ENCODE data around the gene LARP4B. TPM values are rescaled to one million over a fixed set of nuclear protein-coding genes. Genes with fewer than 3 reads are reported as not detected.

The LARP4B gene
- total RNA-seq, 1 experiment from 2014 or later: 13.6 TPM

DNA sequence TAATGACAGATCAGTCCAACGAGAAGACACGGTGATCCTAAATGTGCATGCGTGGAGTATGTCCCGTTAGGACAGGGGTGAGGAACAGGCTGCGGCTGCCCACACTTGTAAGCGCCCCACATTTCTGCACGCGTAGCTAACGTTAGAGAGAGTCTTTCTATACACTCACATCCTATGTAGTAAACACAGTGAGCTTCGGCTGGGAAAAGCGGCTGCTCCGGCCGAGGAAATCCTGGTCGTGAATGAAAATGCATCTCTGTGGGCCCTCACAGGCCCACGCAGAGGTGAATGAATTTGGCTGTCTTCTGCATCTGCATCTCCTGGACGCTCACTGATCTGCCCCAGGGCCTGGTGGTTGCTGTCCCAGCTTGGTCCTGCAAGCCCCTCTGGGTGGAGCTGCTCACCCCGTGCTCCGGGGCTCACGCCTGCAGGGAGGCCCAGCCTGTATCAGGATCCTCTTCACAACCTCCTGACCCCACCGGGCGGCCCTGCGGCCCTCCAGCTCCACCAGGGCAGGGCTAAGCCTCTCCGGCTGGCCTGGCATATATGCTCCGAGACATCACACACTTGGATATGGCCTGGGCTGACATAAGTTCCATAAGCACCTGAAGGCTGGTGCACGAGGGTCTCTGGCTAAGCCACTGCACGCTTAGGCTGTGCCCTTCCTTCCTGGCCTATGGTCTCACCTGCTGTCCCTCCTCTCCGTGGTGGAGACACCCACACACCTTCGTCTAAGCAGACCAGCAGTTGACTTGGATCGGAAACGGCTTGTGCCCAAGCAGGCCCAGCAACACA lies 124.1 kb downstream of the LARP4B start:
- no peak for DNase-seq (ENCODE audit: low spot score)

DNA sequence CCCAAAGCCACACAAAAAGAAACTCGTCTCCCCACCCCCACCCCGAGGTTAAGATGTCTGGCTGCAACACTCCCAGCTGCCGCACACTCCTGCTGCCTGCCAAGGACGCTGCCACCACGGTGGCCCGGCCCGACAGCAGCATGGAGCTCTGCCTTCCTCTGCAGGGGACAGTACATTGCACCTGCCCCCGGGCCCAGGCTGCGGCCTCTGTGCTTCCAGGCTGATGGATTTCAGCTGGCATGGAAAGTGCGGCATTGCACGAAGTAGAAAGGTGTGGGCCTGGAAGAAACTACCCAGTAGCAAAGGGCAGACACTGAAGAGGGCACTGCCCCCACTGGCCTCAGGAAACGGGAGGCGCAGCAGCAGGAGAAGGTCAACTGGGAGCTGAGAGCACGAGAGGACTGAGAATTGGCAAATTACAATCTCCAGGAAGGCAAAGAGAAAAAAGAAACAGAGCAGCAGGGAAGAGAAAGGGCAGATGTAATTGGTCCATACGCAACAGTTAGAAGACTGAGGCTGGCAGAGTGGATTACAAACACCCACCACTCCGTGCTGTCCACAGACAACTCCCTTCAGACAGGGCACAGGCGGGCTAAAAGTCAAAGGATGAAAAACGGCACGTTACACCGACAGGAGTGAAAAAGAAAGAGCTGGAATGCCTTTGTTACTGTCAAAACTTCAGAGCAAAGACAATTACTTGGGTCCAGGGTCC lies 124.9 kb downstream of the LARP4B start:
- no peak for DNase-seq (ENCODE audit: low spot score)

DNA sequence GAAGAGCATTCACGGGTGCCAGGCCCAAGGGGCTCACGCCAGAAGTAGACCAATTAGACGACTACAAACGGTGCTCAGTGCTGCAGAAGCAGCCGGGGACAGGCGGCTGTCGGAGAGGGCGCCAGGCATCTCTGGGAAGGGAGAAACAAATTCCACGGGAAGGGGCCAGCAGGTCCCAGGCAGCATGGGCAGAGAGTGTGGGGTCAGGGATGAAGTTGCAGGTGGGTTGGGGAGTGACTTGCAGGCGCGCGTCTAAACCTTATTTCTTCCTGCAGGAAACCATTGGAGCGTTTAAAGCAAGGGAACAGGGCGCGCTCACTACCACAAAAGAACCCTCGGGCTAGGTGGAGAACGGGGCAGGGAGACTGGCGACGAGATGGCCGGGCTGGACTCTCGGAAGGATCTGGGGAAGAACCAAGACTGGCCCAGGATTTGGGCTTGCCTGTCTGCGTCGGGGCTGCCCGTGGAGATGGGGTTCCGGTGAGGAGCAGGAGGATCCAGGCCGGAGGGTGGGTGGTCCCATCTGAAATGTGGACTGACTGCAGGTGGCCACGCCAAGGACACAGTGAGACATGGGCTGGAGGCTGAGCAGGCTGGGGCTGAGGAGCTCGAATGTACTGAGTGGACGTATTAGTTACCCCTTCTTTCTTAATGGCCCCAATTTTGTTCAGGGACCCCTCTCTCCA lies 125.7 kb downstream of the LARP4B start:
- no peak for DNase-seq (ENCODE audit: low spot score)

DNA sequence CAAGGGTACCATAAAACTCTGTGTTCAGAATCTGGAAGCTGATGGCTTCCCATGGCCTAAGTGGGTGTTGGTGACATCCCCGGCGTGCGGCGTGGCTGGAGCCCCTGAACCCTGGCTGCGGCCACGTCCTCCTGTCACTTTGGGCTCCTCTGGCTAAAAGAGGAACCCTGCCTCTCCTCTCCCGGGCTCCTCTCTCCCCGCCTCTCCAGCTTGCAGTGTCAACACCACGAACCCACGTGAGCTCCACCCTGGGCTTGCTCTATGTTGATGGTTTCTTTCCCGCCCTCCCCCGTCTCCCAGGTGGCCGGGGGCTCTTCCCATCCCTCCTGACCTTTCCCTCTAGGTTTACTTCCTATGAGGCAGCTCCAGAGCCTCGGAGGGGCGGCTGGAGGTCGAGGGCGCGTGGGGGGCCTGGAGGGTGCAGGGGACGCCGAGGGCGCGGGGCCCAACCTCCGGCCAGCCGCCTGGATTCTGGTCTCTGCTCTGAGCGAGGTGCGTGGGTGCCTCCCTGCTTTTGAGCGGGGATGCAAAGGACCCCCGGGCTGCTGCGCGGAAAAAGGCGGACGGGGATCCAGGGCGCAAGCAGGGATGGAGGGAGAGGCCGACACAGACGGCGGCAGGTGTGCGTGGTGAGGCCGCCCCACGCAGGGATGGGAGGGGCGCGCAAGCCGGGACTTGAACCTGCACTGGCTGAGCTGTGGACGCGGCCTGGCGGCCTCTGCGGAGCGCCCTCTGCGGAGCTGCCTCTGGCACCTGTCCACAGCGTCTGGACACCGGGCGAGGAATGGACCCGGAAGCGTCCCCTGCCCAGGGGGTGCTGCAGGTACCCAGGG lies 126.5 kb downstream of the LARP4B start:
- DNase-seq (ENCODE audit: low spot score): no peak

DNA sequence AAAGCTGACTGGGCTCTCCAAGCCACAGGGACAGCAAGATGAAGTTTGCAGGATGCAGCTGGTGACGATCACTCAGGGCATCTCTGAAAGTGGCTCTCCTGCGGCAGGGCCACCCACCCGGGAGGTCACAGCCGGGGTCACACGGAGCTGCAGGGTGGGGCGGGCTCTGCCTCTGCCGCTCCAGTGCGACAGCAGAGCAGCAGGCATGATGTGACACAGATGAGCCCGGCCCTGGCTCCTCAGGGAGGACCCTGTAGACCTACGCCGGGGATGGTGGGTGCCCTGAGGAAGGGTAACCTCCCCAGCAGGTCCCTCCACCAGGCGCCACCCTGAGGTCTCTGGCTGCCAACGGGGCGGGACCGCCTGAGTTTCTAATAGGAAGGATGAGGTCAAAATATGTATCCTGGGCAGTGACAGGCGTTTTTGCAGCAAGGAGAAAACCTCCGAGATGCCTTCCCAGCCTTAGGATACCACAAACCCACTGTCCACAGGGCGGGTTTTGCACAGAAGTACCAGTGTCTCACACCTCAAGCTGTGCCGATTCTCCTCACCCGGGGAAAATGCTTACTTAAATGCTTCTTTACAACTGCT lies 127.2 kb downstream of the LARP4B start:
- DNase-seq (ENCODE audit: low spot score): no peak

DNA sequence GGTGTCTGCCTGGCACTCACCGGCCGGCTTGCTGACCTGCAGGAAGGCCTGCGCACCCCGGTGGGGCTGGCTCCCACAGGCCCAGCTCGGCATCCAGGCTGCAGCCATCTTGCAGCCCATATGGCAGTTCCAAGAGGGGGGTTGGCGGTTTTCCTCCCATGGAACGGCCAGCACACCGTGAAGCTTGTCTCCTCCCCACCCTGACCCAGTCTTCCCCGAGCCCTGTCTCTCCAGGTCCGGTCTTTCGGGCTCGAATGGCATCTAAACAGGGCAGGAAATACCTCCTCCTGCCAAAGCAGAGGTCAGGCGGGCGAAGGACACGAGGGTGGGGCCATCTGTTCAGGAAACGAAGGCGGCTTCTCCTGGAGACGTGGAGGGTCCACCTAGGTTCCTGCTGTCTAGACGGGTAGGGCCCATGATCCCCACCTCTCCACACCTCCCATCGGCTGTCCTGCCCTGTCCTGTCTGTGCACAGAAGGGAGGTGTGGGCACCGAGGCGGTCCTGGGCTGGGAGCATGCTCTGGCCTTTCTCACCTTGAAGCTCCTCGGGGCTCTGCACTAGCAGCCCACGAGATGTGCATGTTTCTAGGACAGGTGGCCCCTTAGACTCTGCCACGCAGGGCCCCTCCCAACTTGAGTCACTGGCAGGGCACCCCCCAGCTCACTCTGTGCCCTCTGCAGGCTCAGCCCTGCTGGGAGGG lies 128.3 kb downstream of the LARP4B start:
- DNase-seq (ENCODE audit: low spot score): no peak

DNA sequence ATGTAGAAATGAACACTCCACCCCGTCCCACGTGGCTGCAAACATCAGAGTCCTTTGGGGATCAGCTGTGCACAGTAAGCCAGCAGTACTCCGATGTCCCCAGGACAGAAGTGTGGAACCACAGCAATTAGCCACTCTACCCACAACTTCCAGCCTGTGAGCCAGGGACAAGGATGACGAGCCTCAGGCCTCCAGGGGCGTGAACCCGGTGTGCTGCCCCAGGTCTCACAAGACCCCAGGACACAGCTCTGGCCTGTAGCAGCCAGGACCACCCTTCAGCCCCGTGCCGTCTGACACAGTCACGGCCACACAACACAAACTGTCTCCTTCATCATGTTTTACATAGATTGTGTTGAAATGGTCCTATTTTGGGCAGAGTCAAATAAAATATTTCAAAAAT lies 129.0 kb downstream of the LARP4B start:
- DNase-seq (ENCODE audit: low spot score): no peak

DNA sequence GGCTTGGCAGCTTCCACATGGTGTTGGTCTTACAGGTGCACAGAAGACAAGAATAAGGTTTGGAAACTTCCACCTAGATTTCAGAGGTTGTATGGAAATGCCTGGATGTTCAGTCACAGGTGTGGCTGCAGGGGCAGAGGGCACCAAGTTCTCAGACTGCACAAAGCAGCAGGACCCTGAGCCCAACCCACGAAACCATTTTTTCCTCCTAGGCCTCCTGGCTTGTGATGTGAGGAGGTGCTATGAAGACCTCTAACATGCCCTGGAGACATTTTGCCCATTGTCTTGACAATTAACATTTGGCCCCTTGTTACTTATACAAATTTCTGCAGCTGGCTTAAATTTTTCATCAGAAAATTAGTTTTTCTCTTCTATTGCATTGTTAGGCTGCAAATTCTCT lies 134.3 kb downstream of the LARP4B start:
- DNase-seq (ENCODE audit: low spot score): no peak

DNA sequence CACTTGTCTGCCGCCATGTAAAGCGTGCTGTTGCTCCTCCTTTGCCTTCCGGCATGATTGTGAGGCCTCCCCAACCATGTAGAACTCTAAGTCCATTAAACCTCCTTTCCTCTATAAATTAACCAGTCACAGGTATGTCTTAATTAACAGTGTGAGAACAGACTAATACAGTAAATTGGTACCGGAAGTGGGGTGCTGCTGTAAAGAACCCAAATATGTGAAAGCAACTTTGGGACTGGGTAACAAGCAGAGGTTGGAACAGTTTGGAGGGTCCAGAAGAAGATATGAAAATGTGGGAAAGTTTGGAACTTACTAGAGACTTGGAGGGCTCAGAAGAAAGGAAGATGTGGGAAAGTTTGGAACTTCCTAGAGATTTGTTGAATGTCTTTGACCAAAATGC lies 135.3 kb downstream of the LARP4B start:
- DNase-seq (ENCODE audit: low spot score): no peak

DNA sequence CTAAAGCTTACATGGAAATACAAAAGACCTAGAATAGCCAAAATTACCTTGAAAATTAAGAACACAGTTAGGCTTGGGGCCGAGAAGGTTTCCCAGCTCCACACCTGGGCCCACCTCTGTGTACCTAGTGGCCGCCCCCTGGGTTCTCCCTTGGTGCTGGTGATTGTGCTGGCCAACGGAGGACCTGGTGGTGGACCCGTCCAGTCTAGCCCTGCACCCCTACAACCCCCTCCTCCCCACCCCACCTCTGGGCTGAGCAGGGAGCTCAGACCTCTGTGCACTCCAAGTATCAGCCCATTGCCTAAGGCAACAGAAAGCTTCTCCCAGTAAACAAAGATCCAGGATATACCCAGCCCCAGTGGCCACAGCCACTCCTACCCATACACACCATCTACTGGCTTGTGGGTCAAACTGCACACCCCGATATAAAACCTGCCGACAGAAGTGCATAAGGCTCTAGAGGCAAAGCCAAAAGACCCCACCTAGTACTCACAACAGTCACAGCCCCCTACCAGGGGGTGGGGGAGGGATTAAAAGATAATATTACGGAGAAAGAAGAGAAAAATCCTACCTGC lies 137.0 kb downstream of the LARP4B start:
- no peak for DNase-seq (ENCODE audit: low spot score)

DNA sequence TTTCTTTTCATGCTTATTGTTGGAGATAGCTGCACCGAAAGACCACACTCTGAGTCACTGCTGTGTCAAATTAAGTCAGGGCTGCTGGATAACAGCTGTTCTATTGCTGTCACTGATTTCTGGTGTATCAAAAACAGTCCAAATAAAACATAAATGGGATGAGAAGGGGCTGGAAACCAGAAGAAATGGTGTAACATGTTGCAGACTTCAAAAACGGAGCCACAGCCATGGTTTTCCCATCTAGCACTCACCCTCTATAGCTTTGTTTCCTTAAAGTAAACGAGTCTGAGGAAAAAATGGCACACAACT lies 138.8 kb downstream of the LARP4B start:
- DNase-seq (ENCODE audit: low spot score): no peak

DNA sequence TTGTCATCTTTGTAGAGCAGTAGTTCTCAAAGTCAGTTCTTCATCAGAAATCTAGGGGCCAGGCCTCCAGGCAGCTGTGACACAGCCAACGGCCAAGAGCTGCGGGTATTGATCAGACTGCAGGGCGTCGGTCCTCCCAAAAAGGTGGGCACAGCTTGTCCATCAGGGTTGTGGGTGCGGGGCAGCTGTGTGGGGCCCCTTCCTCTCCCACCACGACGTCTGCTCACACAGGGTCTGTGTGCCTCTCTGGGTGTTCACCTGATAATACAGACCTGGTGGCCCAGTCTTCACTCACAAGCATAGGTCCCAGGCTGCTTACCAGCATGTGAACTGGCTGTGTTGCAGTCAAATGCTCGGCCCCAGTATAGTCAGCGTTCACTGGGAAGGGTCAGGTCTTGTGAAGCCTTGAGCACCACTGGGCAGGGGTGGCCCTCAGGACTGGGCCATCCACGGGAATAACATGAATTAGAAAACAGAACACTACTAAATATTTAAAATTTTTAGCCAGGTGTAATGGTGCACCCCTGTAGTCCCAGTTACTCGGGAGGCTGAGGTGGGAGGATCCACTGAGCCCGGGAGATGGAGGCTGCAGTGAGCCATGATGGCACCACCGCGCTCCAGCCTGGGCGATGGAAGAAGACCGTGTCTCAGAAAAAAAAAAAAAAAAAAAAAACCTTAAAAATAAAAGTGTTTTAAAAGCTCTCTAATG lies 139.3 kb downstream of the LARP4B start:
- no peak for DNase-seq (ENCODE audit: low spot score)

DNA sequence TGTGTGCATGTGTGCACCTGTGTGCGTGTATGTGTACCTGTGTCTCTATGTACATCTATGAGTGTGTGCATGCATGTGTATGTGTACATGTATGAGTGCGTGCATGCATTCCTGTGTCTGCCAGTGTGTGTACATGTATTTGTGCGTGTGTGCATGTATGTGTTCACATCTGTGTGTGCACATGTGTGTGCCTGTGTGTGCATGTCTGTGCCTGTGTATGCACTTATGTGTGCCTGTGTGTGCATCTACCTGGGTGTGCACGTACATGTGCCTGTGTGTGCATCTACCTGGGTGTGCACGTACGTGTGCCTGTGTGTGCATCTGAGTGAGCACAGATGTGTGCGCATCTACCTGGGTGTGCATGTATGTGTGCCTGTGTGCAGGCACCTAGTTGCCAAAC lies 139.9 kb downstream of the LARP4B start:
- DNase-seq (ENCODE audit: low spot score): no peak

DNA sequence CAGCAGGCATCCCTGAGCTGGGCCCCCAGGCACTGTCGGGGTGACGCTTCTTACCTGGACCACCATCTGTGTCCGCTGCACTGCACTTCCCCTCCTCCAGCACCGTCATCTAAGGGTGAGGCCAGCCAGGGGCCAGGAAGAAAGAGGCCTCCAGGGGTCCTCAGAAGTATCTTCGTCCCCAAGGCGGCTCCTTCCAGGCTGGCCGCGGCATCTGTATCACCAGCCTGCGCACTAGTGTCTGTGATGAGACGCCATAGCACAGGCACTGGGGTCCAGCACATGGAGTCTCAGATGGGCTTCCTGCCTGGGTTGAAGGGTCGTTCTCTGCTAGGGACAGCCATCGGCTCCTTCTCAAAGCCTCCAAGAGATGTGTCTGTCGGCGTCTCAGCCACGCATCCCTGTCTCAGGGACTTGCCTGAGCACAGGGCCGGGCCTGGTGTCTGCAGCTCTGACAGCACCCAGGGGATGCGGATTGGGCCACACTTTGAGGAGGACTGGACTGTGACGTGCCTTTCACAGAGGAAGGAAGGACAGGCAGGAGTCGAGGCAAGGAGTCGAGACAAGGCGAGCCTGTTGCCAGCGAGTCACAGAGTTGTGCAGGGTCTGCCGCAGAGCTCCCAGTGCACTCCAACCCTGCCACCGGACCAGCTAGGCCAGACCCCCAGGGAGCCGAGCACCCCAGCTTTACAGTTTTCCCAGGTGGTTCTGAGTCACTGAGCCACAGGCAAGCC lies 140.5 kb downstream of the LARP4B start:
- DNase-seq (ENCODE audit: low spot score): no peak

DNA sequence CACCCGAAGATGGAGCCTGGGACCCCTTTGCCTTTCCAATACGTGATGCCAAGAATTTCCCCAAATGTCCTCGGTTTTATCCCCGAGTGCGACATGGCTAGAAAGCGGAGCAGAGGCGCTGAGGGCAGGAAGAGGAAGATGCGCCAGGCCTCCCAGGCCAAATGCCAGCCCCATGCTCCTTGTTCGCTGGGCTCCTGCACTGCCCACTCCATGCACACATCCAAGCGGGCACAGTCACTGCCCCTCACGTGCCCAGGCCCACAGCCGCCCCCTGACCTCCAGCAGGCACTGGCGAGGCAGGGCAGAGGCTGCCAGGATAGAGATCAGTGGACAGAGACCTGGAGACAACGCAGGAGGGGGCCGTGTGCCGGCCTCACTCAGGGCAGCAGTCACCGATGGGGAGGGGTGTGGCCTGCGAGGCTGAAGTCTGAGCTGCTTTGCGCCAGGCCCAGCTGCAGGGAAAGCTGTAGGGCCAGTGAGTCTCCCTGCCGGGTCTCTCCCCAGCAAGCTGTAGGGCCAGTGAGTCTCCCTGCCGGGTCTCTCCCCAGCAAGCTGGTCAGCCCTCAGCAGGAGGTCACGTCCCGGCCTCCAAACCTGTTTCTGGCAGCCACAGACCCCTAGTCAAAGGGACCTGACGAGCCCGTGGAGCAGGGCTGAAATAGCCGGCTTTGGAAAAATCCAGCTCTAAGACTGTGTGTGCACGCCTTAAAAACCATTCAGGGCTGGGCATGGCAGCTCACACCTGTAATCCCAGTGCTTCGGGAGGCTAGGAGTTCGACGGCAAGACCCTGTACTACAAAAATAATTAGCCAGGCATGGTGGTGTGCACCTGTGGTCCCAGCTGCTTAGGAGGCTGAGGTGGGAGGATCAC lies 141.4 kb downstream of the LARP4B start:
- no peak for DNase-seq (ENCODE audit: low spot score)

DNA sequence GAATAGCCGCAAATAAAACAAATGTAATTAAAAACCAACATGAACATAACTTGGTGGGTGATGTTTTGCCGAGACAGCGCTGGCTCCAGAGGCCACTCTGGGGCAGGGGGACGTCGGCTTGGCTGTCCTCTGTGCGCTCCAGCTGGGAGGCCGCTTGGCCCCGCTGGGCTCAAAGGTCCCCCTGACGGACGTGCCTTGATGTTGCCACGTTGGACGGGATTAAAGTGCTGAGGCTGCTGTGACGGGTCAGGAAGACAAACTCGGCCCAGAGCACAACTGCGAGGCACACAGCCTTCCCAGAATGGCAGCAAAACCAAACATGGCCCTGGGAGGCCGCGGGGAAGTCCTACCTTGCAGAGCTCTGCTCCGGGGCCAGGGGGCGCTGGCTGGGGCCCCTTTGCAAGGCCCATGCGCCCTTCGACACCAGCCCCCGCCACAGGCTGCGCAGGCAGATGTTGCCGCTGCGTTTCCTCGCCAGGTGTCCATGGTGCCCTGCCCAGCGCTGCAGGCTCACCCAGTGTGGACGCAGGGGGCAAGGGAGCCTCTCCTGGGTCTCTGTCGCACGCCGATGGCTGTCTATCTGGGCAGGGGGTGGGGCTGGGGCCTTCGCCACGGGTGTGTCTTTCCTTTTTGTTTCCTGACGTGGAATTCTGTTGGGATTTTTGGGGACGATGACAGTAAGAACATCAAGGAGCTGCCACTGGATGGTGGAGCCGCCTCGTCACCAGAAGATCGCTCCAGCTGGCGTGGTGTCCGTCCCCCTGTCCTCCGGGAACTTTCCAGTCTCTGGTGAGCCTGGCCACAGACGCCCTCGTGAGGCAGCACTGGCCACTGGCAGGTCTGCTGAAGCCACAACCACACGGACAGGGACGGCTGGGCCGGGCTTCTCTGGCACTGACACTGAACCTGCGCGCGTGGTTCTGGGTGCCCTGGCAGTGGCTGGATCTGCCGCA lies 142.4 kb downstream of the LARP4B start:
- DNase-seq (ENCODE audit: low spot score): no peak
